Neuronal stem cell (in vitro differentiated cells): Measurements from ENCODE around the gene CHST4. TPM values are rescaled to one million over a fixed set of nuclear protein-coding genes. Genes with fewer than 3 reads are reported as not detected.

Experiments
- DNase-seq: peaks from one replicate; pipeline ENCODE4 v3.0.0-alpha.2; 2013; ENCODE audit warnings: low spot score
- H2AFZ ChIP-seq: one replicate; pipeline ENCODE4 v1.6.1; 2013; ENCODE audit warnings: mild to moderate bottlenecking, low read length, inconsistent platforms
- H2AK5ac ChIP-seq: 2 replicates; pipeline ENCODE4 v1.6.1; 2013; ENCODE audit warnings: low read depth, mild to moderate bottlenecking, inconsistent platforms, low read length, moderate library complexity, mixed read lengths
- H2BK120ac ChIP-seq: 2 replicates; pipeline ENCODE4 v1.6.1; 2013; ENCODE audit warnings: low read depth, mild to moderate bottlenecking, inconsistent platforms, low read length, moderate library complexity, mixed read lengths
- H2BK12ac ChIP-seq: one replicate; pipeline ENCODE4 v1.6.1; 2013; ENCODE audit warnings: low read length, inconsistent platforms
- H2BK15ac ChIP-seq: 2 replicates; pipeline ENCODE4 v1.6.1; 2013; ENCODE audit warnings: mild to moderate bottlenecking, low read length, inconsistent platforms, mixed read lengths
- H2BK5ac ChIP-seq: one replicate; pipeline ENCODE4 v1.6.1; 2013; ENCODE audit warnings: inconsistent platforms, mild to moderate bottlenecking, low read length, moderate library complexity
- H3K14ac ChIP-seq: one replicate; pipeline ENCODE4 v1.6.1; 2013; ENCODE audit warnings: low read length, inconsistent platforms
- H3K18ac ChIP-seq: 2 replicates; pipeline ENCODE4 v1.6.1; 2013; ENCODE audit warnings: low read length, inconsistent platforms
- H3K23ac ChIP-seq: 2 replicates; pipeline ENCODE4 v1.6.1; 2013; ENCODE audit warnings: low read depth, mild to moderate bottlenecking, mixed read lengths, low read length, inconsistent platforms; ENCODE audit not compliant: poor library complexity
- H3K27ac ChIP-seq: replicated peaks from 3 replicates; pipeline ENCODE4 v1.5.1; 2013; ENCODE audit warnings: low read length, inconsistent platforms
- H3K27me3 ChIP-seq, 3 experiments: 2 replicates each; pipeline ENCODE4 v1.6.1; 2013; ENCODE audit warnings: low read length in 3 of 3, mild to moderate bottlenecking in 2 of 3, inconsistent platforms in 1 of 3, low read depth in 1 of 3, mixed read lengths in 1 of 3, moderate library complexity in 1 of 3; ENCODE audit not compliant: control insufficient read depth in 3 of 3, insufficient read depth in 3 of 3
- H3K36me3 ChIP-seq, 2 donors: replicated peaks in 1 of 2; 2 replicates each; pipeline ENCODE4 v1.6.1; 2013; ENCODE audit warnings: low read length in 2 of 2; ENCODE audit not compliant: control insufficient read depth in 2 of 2, insufficient read depth in 2 of 2
- H3K4ac ChIP-seq: 2 replicates; pipeline ENCODE4 v1.6.1; 2013; ENCODE audit warnings: inconsistent platforms, mild to moderate bottlenecking, low read length, moderate library complexity
- H3K4me1 ChIP-seq, 2 donors: 1 replicate in 1 of 2; 2 replicates in 1 of 2; pipeline ENCODE4 v1.6.1; 2013; ENCODE audit warnings: low read length in 2 of 2, low read depth in 1 of 2; ENCODE audit not compliant: control insufficient read depth in 2 of 2, insufficient read depth in 1 of 2
- H3K4me2 ChIP-seq: one replicate; pipeline ENCODE4 v1.6.1; 2013; ENCODE audit warnings: mild to moderate bottlenecking, low read length, inconsistent platforms; ENCODE audit not compliant: insufficient read depth, poor library complexity, severe bottlenecking
- H3K4me3 ChIP-seq, 2 donors: 2 replicates each; pipeline ENCODE4 v1.5.1; 2013; ENCODE audit warnings: low read length in 2 of 2, mild to moderate bottlenecking in 2 of 2, inconsistent platforms in 1 of 2, moderate library complexity in 1 of 2
- H3K79me1 ChIP-seq: one replicate; pipeline ENCODE4 v1.6.1; 2013; ENCODE audit warnings: low read depth, mild to moderate bottlenecking, inconsistent platforms, low read length, moderate library complexity
- H3K9ac ChIP-seq: one replicate; pipeline ENCODE4 v1.6.1; 2013; ENCODE audit warnings: mild to moderate bottlenecking, low read depth, low read length, inconsistent platforms; ENCODE audit not compliant: poor library complexity
- H3K9me3 ChIP-seq, 2 donors: replicated peaks in 1 of 2; 2 replicates each; pipeline versions ENCODE3 to v1.6.1; 2013; ENCODE audit warnings: low read length in 2 of 2, mild to moderate bottlenecking in 2 of 2, inconsistent platforms in 1 of 2, low read depth in 1 of 2, mixed read lengths in 1 of 2, moderate library complexity in 1 of 2; ENCODE audit not compliant: control insufficient read depth in 2 of 2, insufficient read depth in 1 of 2
- H4K8ac ChIP-seq: one replicate; pipeline ENCODE4 v1.6.1; 2013; ENCODE audit warnings: low read depth, mild to moderate bottlenecking, inconsistent platforms, low read length, moderate library complexity
- H4K91ac ChIP-seq: one replicate; pipeline ENCODE4 v1.6.1; 2013; ENCODE audit warnings: low read length, low read depth, mild to moderate bottlenecking, inconsistent platforms; ENCODE audit not compliant: poor library complexity
- WGBS, 2 donors: extraction: QIAGEN DNeasy Blood & Tissue Kit; methylation state at CpG; one replicate each; pipeline ENCODE4 v1.1.7; 2013; ENCODE audit warnings: missing lambda C conversion rate in 2 of 2, mixed read lengths in 1 of 2; ENCODE audit not compliant: insufficient read length in 2 of 2, insufficient replicate concordance in 1 of 2; ENCODE audit errors: extremely low coverage in 2 of 2; 5-methylcytosine and 5-hydroxymethylcytosine counted together
- small RNA-seq: library from polyadenylated mRNA; stranded (forward); fragments of <200 nt; extraction: miRNeasy Mini kit (QIAGEN cat#:217004); gene quantifications from one replicate; pipeline ENCODE3, GENCODE V24; 2013; ENCODE audit not compliant: insufficient read depth

CHST4 gene

GRCh38 chr16:71584543-71585317 is 58.5 kb downstream of the CHST4 start:
- no CpG with 5 or more reads among the region's 3 CpGs for WGBS, 2 donors
- H2AFZ ChIP-seq, result no peak overlapping the region
- H2BK5ac ChIP-seq, result no peak overlapping the region

GRCh38 chr16:71585318-71585703 is 59.1 kb downstream of the CHST4 start:
- H3K79me1 ChIP-seq, result no peaks in the 10 kb centered on the region
- H3K23ac ChIP-seq, result no peak overlapping the region
- peaks cover 0 to 1% of the 10 kb centered on the region in 2 donors for H3K4me1 ChIP-seq
- no peak overlapping the region for H3K4me3 ChIP-seq
- no peak overlapping the region for H3K9ac ChIP-seq
- no peaks in the 10 kb centered on the region for H3K9me3 ChIP-seq
- no peak overlapping the region for H3K27ac ChIP-seq
- no peak overlapping the region for H2BK12ac ChIP-seq
- no CpG with 5 or more reads among the region's 4 CpGs for WGBS, 2 donors
- peaks cover 0 to 22% (median 0%) of the 10 kb centered on the region in 3 experiments for H3K27me3 ChIP-seq
- H2BK15ac ChIP-seq, result no peak overlapping the region
- H2AFZ ChIP-seq, result no peak overlapping the region
- no peak overlapping the region for H3K18ac ChIP-seq
- no peak for DNase-seq
- H2BK5ac ChIP-seq, result no peak overlapping the region
- H3K4me2 ChIP-seq, result no peak overlapping the region
- no peak overlapping the region for H2BK120ac ChIP-seq
- H4K91ac ChIP-seq, result no peak overlapping the region
- no peak overlapping the region for H4K8ac ChIP-seq
- H3K14ac ChIP-seq, result no peak overlapping the region
- H2AK5ac ChIP-seq, result no peak overlapping the region
- no peaks in the 10 kb centered on the region for H3K36me3 ChIP-seq
- H3K4ac ChIP-seq, result no peak overlapping the region

More at GRCh38 chr16:71584543-71585317, 58.5 kb downstream of the CHST4 start:
- Histone ChIP-seq H2BK15ac (no peak overlapping the region), H2AK5ac (no peak overlapping the region), H3K36me3 (no peaks in the 10 kb centered on the region), H3K23ac (no peak overlapping the region), H2BK12ac (no peak overlapping the region), H4K8ac (no peak overlapping the region), H2BK120ac (no peak overlapping the region), H3K18ac (no peak overlapping the region), H3K9ac (no peak overlapping the region), H3K9me3 (no peaks in the 10 kb centered on the region), H3K4me2 (no peak overlapping the region), H3K4me3 (no peak overlapping the region), H3K27me3 (peaks cover 0 to 22% (median 0%) of the 10 kb centered on the region in 3 experiments), H3K14ac (no peak overlapping the region), H3K27ac (no peak overlapping the region), H3K4me1 (no peaks in the 10 kb centered on the region), H3K4ac (no peak overlapping the region), H4K91ac (no peak overlapping the region), H3K79me1 (no peaks in the 10 kb centered on the region)
- DNase-seq, result no peak

Small RNA genes within 50 kb of the gene (small RNA-seq; reads per million reads assigned to genes)
- gene RNU6-1061P, result not detected
